ENCODE data around the gene ZNF845. TPM values are rescaled to one million over a fixed set of nuclear protein-coding genes. Genes with fewer than 3 reads are reported as not detected.
"Not testable (repeated sequence)": the region's sequence is repeated elsewhere in the genome, so short reads cannot be mapped to it uniquely, and the experiment has no call there.

Gene ZNF845
- total and polyA plus RNA-seq, 2 of the 4 experiments (the other 2 are of a cell fraction) = 1.2 to 9.5 TPM

GRCh38 chr19:53360056-53360455 is 26.5 kb downstream of the ZNF845 start:
- peaks cover 20% of the 10 kb centered on the region for H3K9me3 ChIP-seq (ENCODE audit: control insufficient read depth, insufficient read depth, low read length)
- H2BK20ac ChIP-seq (ENCODE audit: low read depth, low read length); H4K20me1 ChIP-seq (ENCODE audit: insufficient read depth, low read length); DNase-seq; H3K27me3 ChIP-seq (ENCODE audit: control insufficient read depth, insufficient read depth, low read length); dilution Hi-C loops (cut with HindIII; ENCODE audit: low sequenced_read_pairs, unreplicated experiment); CTCF ChIA-PET; BruUV-seq (replicated peaks); H4K8ac ChIP-seq (ENCODE audit: low read depth in 2 of 2, low read length in 2 of 2); H3K36me3 ChIP-seq (ENCODE audit: control insufficient read depth, insufficient read depth, low read length); H3K9me1 ChIP-seq (ENCODE audit: insufficient read depth, low read length); H3K23ac ChIP-seq (ENCODE audit: low read depth, low read length); H3K27ac ChIP-seq (ENCODE audit: insufficient read depth, low read length); H2BK5ac ChIP-seq (ENCODE audit: low read depth, low read length, poor library complexity, severe bottlenecking); H4K5ac ChIP-seq (ENCODE audit: low read depth, low read length); H3K14ac ChIP-seq (replicated peaks; ENCODE audit: low read depth, low read length); H2BK15ac ChIP-seq (ENCODE audit: low read depth, low read length); H2AK5ac ChIP-seq (ENCODE audit: low read depth, low read length); H3K56ac ChIP-seq (ENCODE audit: extremely low read depth, insufficient read depth, low read length); H3K4me2 ChIP-seq (ENCODE audit: low read depth, low read length); H4K91ac ChIP-seq (ENCODE audit: insufficient read depth, low read depth, low read length); POLR2A ChIA-PET (ENCODE audit: unreplicated experiment); H3K9ac ChIP-seq (ENCODE audit: low read depth, low read length); H2AK9ac ChIP-seq (replicated peaks; ENCODE audit: low read depth, low read length, poor library complexity); H2AFZ ChIP-seq (replicated peaks; ENCODE audit: low read length, poor library complexity); ATAC-seq (ENCODE audit: low read depth); H3K4me1 ChIP-seq (ENCODE audit: control insufficient read depth, insufficient read depth, low read length); H3K18ac ChIP-seq (ENCODE audit: low read depth, low read length); H3K4ac ChIP-seq (ENCODE audit: low read depth, low read length); H2BK120ac ChIP-seq (ENCODE audit: low read depth, low read length); H3K4me3 ChIP-seq (ENCODE audit: insufficient read depth, low read depth, low read length); in situ Hi-C loops (cut with MboI; ENCODE audit: low sequenced_read_pairs); H3K79me1 ChIP-seq (ENCODE audit: low read depth in 1 of 2, low read length in 2 of 2): not testable (repeated sequence)
- WGBS, 2 experiments (ENCODE audit: extremely low coverage in 2 of 2, insufficient read length in 1 of 2) = no CpG with 5 or more reads among the region's 10 CpGs
- intact Hi-C loops (cut with micrococcal nuclease) = loop anchor here (5.0 kb wide), 1 partner anchor 163 kb away; no protein-coding TSS in a partner anchor
